Measurements from ENCODE around the gene SAP30. TPM values are rescaled to one million over a fixed set of nuclear protein-coding genes. Genes with fewer than 3 reads are reported as not detected.

SAP30 gene
- total and polyA plus RNA-seq, 12 donors: 4.4 to 39.1 (median 12.6) TPM

- H3K27me3 ChIP-seq: no peaks in the 10 kb centered on the region
- no peak for DNase-seq
- no peaks in the 10 kb centered on the region for H3K4me1 ChIP-seq (replicated peaks in 1 of 2)
- no peak overlapping the region for H3K27ac ChIP-seq
- intact Hi-C loops (cut with DNase I): no loop called here
- 91 to 98% (median 94%) methylated on average over 3 of the region's 3 CpGs for WGBS, 4 donors
- H3K9me3 ChIP-seq (replicated peaks in 1 of 3): no peaks in the 10 kb centered on the region
- H3K36me3 ChIP-seq (replicated peaks in 1 of 2): no peaks in the 10 kb centered on the region
- no peak for TF ChIP-seq POLR2A (IDR thresholded peaks at IDR 0.05)
- no peak overlapping the region for H3K4me3 ChIP-seq
Measured at GRCh38 chr4:173379929-173380328, 9.2 kb downstream of the SAP30 start.

- Histone ChIP-seq H3K36me3 (replicated peaks in 1 of 2) (no peaks in the 10 kb centered on the region), H3K4me1 (replicated peaks in 1 of 2) (no peaks in the 10 kb centered on the region), H3K27me3 (no peaks in the 10 kb centered on the region), H3K27ac (no peak overlapping the region), H3K4me3 (no peak overlapping the region), H3K9me3 (replicated peaks in 1 of 3) (no peaks in the 10 kb centered on the region)
- TF ChIP-seq POLR2A (IDR thresholded peaks at IDR 0.05) (no peak), CTCF (IDR thresholded peaks at IDR 0.05) (no peak)
- DNase-seq: no peak
- intact Hi-C loops (cut with DNase I): no loop called here
Measured at GRCh38 chr4:173380987-173381386, 10.2 kb downstream of the SAP30 start.

DNA sequence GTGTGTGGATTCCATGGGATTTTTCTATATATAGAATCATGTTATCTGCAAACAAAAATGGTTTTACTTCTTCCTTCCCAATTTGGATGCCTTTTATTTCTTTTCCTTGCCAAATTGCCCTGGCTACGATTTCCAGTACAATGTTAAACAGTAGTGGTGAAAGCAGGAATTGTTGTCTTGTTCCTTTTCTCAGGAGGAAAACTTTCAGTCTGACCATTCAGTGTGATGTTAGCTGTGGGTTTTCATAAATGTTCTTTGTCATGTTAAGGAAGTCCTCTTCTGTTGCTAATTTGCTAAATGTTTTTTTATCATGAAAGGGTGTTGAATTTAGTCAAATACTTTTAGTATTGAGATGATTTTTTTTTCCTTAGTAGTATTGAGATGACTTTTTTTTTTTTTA is 10.9 kb downstream of the SAP30 start:
- Histone ChIP-seq H3K27me3 (no peaks in the 10 kb centered on the region), H3K27ac (no peak overlapping the region), H3K9me3 (replicated peaks in 1 of 3) (no peaks in the 10 kb centered on the region), H3K4me3 (no peak overlapping the region), H3K36me3 (replicated peaks in 1 of 2) (no peaks in the 10 kb centered on the region), H3K4me1 (replicated peaks in 1 of 2) (no peaks in the 10 kb centered on the region)
- DNase-seq: no peak
- intact Hi-C loops (cut with DNase I): no loop called here
- TF ChIP-seq CTCF (IDR thresholded peaks at IDR 0.05) (no peak), POLR2A (IDR thresholded peaks at IDR 0.05) (no peak)
- 39 to 58% (median 44%) methylated on average over 1 of the region's 1 CpG for WGBS, 4 donors

DNA sequence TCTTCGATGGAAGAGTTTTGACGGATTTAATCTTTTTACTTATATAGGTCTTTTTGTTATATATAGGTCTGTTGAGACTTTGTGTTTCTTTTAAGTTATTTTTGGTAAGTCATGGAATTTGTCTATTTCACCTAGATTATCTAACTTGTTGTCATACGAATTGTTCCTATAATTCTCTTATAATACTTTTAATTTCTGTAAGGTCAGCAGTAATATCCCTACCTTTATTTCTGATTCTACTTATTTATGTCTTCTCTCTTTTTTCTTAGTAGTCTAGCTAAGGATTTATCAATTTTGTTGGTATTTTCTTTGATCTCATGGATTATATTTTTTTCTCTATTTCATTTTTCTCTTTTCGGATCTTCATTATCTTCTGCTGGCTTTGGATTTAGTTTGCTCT is 11.6 kb downstream of the SAP30 start:
- Histone ChIP-seq H3K9me3 (replicated peaks in 1 of 3) (no peaks in the 10 kb centered on the region), H3K4me3 (no peak overlapping the region), H3K36me3 (replicated peaks in 1 of 2) (no peaks in the 10 kb centered on the region), H3K27me3 (no peaks in the 10 kb centered on the region), H3K4me1 (replicated peaks in 1 of 2) (no peaks in the 10 kb centered on the region), H3K27ac (no peak overlapping the region)
- no peak for TF ChIP-seq CTCF (IDR thresholded peaks at IDR 0.05)
- no peak for TF ChIP-seq POLR2A (IDR thresholded peaks at IDR 0.05)
- DNase-seq: no peak
- WGBS, 4 donors: 95 to 98% (median 96%) methylated on average over 4 of the region's 4 CpGs
- intact Hi-C loops (cut with DNase I): no loop called here

GRCh38 chr4:173386751-173387150 is 16.0 kb downstream of the SAP30 start:
- no peak overlapping the region for H3K4me3 ChIP-seq
- H3K36me3 ChIP-seq (replicated peaks in 1 of 2): no peaks in the 10 kb centered on the region
- no peaks in the 10 kb centered on the region for H3K4me1 ChIP-seq (replicated peaks in 1 of 2)
- no peak overlapping the region for H3K27ac ChIP-seq
- no peak for DNase-seq
- intact Hi-C loops (cut with DNase I): no loop called here
- no peak for TF ChIP-seq POLR2A (IDR thresholded peaks at IDR 0.05)
- no peak for TF ChIP-seq CTCF (IDR thresholded peaks at IDR 0.05)
- no peaks in the 10 kb centered on the region for H3K9me3 ChIP-seq (replicated peaks in 1 of 3)
- H3K27me3 ChIP-seq: no peaks in the 10 kb centered on the region
